K562 (cell line): Measurements from ENCODE around the gene PANX1. TPM values are rescaled to one million over a fixed set of nuclear protein-coding genes. Genes with fewer than 3 reads are reported as not detected.

Experiments used
- BHLHE40 ChIP-seq: IDR thresholded peaks from 2 replicates; pipeline ENCODE4 v1.6.1; 2011; ENCODE audit warnings: low read length, improper control_type of control experiment
- CCAR2 ChIP-seq: fragments of 200-400 bp; formaldehyde crosslinking; IDR thresholded peaks from 2 replicates; pipeline ENCODE4 v1.6.1; 2017; ENCODE audit warnings: mild to moderate bottlenecking, low read depth, low read length
- CCNT2 ChIP-seq: IDR thresholded peaks from 2 replicates; pipeline ENCODE4 v1.6.1; 2011; ENCODE audit warnings: borderline replicate concordance, low read depth, mild to moderate bottlenecking, moderate library complexity, mixed read lengths, low read length; ENCODE audit not compliant: insufficient read length; ENCODE audit errors: extremely low read depth
- E2F3 ChIP-seq: fragments of 250-450 bp; sonication (Bioruptor Pico); IDR thresholded peaks from 2 replicates; pipeline ENCODE4 v1.4.0; 2020; ENCODE audit warnings: mild to moderate bottlenecking
- E2F6 ChIP-seq, 2 experiments: IDR thresholded peaks; 2 replicates each; pipeline ENCODE4 v1.6.1; 2011; ENCODE audit warnings: borderline replicate concordance in 1 of 2, control low read depth in 1 of 2, low read depth in 1 of 2, low read length in 1 of 2, mild to moderate bottlenecking in 1 of 2, mixed read lengths in 1 of 2, moderate library complexity in 1 of 2; ENCODE audit not compliant: insufficient read depth in 1 of 2, insufficient read length in 1 of 2, poor library complexity in 1 of 2, severe bottlenecking in 1 of 2; ENCODE audit errors: extremely low read depth in 1 of 2
- EGR1 ChIP-seq: fragments of 450-650 bp; conservative IDR thresholded peaks from 2 replicates; pipeline ENCODE4 v1.6.1; 2017; ENCODE audit warnings: mild to moderate bottlenecking
- ELF2 ChIP-seq: fragments of 250-450 bp; sonication (Bioruptor Pico); IDR thresholded peaks from 2 replicates; pipeline ENCODE4 v1.5.0; 2021; ENCODE audit warnings: mild to moderate bottlenecking
- GATAD2B ChIP-seq: fragments of 450-650 bp; IDR thresholded peaks from 2 replicates; pipeline ENCODE4 v1.6.1; 2017; ENCODE audit warnings: mild to moderate bottlenecking, borderline replicate concordance
- GMEB1 ChIP-seq: fragments of 250-450 bp; sonication (Bioruptor Pico); IDR thresholded peaks from 2 replicates; pipeline ENCODE4 v1.4.0; 2020; ENCODE audit warnings: mild to moderate bottlenecking
- MTA3 ChIP-seq: fragments of 450-650 bp; formaldehyde crosslinking; IDR thresholded peaks from 2 replicates; pipeline ENCODE4 v1.6.1; 2017; ENCODE audit warnings: mild to moderate bottlenecking, borderline replicate concordance
- NELFE ChIP-seq: IDR thresholded peaks from 2 replicates; pipeline ENCODE4 v1.6.1; 2011; ENCODE audit warnings: mild to moderate bottlenecking; ENCODE audit not compliant: insufficient read depth, insufficient read length
- NR3C1 ChIP-seq: sonication (generic); formaldehyde crosslinking; IDR thresholded peaks from 2 replicates; pipeline ENCODE4 v1.8.1; 2022; ENCODE audit warnings: missing genetic modification reagents
- RAD21 ChIP-seq, 2 experiments: fragments of 250-450 bp in 1 of 2; fragments of 450-650 bp in 1 of 2; sonication (Bioruptor Pico) in 1 of 2; formaldehyde crosslinking in 1 of 2; IDR thresholded peaks in 1 of 2; conservative IDR thresholded peaks in 1 of 2; 2 replicates each; pipeline versions ENCODE4 v1.4.0 to v1.8.0; 2020 to 2022; ENCODE audit warnings: mild to moderate bottlenecking in 2 of 2, moderate library complexity in 1 of 2
- SIX5 ChIP-seq, 2 experiments: IDR thresholded peaks; 2 replicates each; pipeline ENCODE4 v1.6.1; 2011; ENCODE audit warnings: low read length in 2 of 2, borderline replicate concordance in 1 of 2, low read depth in 1 of 2, mild to moderate bottlenecking in 1 of 2, moderate library complexity in 1 of 2; ENCODE audit not compliant: insufficient read depth in 1 of 2
- SMARCA4 ChIP-seq: fragments of 450-650 bp; IDR thresholded peaks from 2 replicates; pipeline ENCODE4 v1.6.1; 2016
- SMARCE1 ChIP-seq: fragments of 450-650 bp; IDR thresholded peaks from 2 replicates; pipeline ENCODE4 v1.7.1; 2016; ENCODE audit warnings: mild to moderate bottlenecking
- TAF9B ChIP-seq: fragments of 450-650 bp; IDR thresholded peaks from 2 replicates; pipeline ENCODE4 v1.6.1; 2018; ENCODE audit warnings: mild to moderate bottlenecking; ENCODE audit not compliant: partially characterized antibody
- TFAM ChIP-seq: fragments of 250-450 bp; sonication (Bioruptor Pico); conservative IDR thresholded peaks from 2 replicates; pipeline ENCODE4 v1.5.0; 2021; ENCODE audit warnings: mild to moderate bottlenecking, moderate library complexity
- VEZF1 ChIP-seq: fragments of 200-800 bp; sonication (Bioruptor generic); IDR thresholded peaks from 2 replicates; pipeline ENCODE4 v1.6.1; 2017; ENCODE audit warnings: missing genetic modification characterization, missing compliant biosample characterization
- ZEB2 ChIP-seq: fragments of 450-650 bp; IDR thresholded peaks from 2 replicates; pipeline ENCODE4 v1.6.1; 2016
- ZKSCAN3 ChIP-seq: fragments of 250-450 bp; sonication (Bioruptor Pico); IDR thresholded peaks from 2 replicates; pipeline ENCODE4 v1.4.0; 2020
- ZNF124 ChIP-seq: sonication (generic); formaldehyde crosslinking; IDR thresholded peaks from 2 replicates; pipeline ENCODE4 v1.8.1; 2022; ENCODE audit warnings: missing genetic modification reagents
- ZNF408 ChIP-seq: fragments of 250-450 bp; sonication (Bioruptor Pico); IDR thresholded peaks from 2 replicates; pipeline ENCODE4 v1.4.0; 2020; ENCODE audit warnings: low read depth, mild to moderate bottlenecking, moderate library complexity
- ZNF511 ChIP-seq: sonication (generic); formaldehyde crosslinking; IDR thresholded peaks from 2 replicates; pipeline ENCODE4 v1.8.0; 2022; ENCODE audit warnings: mild to moderate bottlenecking, missing genetic modification reagents
- polyA plus RNA-seq, 8 experiments: library from polyadenylated mRNA; depleted of rRNA in 4 of 8; stranded (reverse) in 5 of 8; unstranded in 3 of 8; fragments of >200 nt; fragmentation: Nextera tagmentation in 2 of 8; fragmentation: Illumina TruSeq in 1 of 8; extraction: Ambion mirVana in 2 of 8; extraction: Trizol in 1 of 8; gene quantifications; 2 replicates each; pipeline versions ENCODE4 v1.2.1 to v1.2.3, GENCODE V29; 2011 to 2014; ENCODE audit warnings: inconsistent platforms in 1 of 8, missing spikeins in 1 of 8
- total RNA-seq, 7 experiments: library from RNA; depleted of rRNA in 6 of 7; stranded (reverse); fragments of >200 nt in 6 of 7; fragmentation: Illumina TruSeq in 2 of 7; extraction: Trizol in 2 of 7; gene quantifications; 2 replicates each; pipeline versions ENCODE4 v1.2.1 to v1.2.3, GENCODE V29; 2011 to 2021; ENCODE audit warnings: low replicate concordance in 1 of 7

The PANX1 gene
- total and polyA plus RNA-seq, 9 of the 15 experiments (the other 6 are each of a cell fraction or from before 2014, with no cell fraction given): 1.9 to 14.8 (median 10.1) TPM

GRCh38 chr11:94128746-94129511 lies at the start of gene PANX1 (continued):
- TF ChIP-seq ZEB2: 0 out of 2 replicates have a peak, but pooled peaks have one; percentile 31
- no peak for TF ChIP-seq TAF9B
- TF ChIP-seq SMARCA4: no peak
- TF ChIP-seq SMARCE1: no peak
- 0 out of 2 replicates have a peak, but pooled peaks have one; percentile 41 for TF ChIP-seq ZNF511
- no peak for TF ChIP-seq CCAR2
- TF ChIP-seq NELFE: no peak
- no peak for TF ChIP-seq ZNF408
- TF ChIP-seq RAD21 (CRISPR knock-in tag; conservative IDR thresholded peaks at IDR 0.05 in 1 of 2, IDR thresholded peaks at IDR 0.05 in 1 of 2): no peak
- TF ChIP-seq GMEB1: peak; percentile 13; the same call in 1 of the 2 replicates
- TF ChIP-seq MTA3: peak; percentile 55; the same call in 1 of the 2 replicates
- 0 out of 2 replicates have a peak, but pooled peaks have one; percentile 22 for TF ChIP-seq EGR1
- peak; percentile 25 for TF ChIP-seq CCNT2
- no peak for TF ChIP-seq SIX5 (IDR thresholded peaks at IDR 0.05; ENCODE audit: borderline replicate concordance in 1 of 2, insufficient read depth in 1 of 2, low read depth in 1 of 2, low read length in 2 of 2)
- TF ChIP-seq ZKSCAN3 (CRISPR knock-in tag): no peak
- peak; percentile 41 to 88 for TF ChIP-seq E2F6 (IDR thresholded peaks at IDR 0.05; ENCODE audit: borderline replicate concordance in 1 of 2, extremely low read depth in 1 of 2, insufficient read depth in 1 of 2, insufficient read length in 1 of 2, low read depth in 1 of 2, low read length in 1 of 2, poor library complexity in 1 of 2, severe bottlenecking in 1 of 2)
- TF ChIP-seq ZNF124 (CRISPR knock-in tag): no peak
- peak; percentile 72 for TF ChIP-seq GATAD2B
- no peak for TF ChIP-seq TFAM (CRISPR knock-in tag)
- TF ChIP-seq BHLHE40: peak; percentile 94
- peak; percentile 80 for TF ChIP-seq ELF2
- TF ChIP-seq NR3C1: no peak
- peak; percentile 78; the same call in 1 of the 2 replicates for TF ChIP-seq E2F3 (CRISPR knock-in tag)
- TF ChIP-seq VEZF1: peak; percentile 43
